ENCODE data around the gene MAP4. TPM values are rescaled to one million over a fixed set of nuclear protein-coding genes. Genes with fewer than 3 reads are reported as not detected.
A peak's percentile ranks its signal among the peaks of the same experiment; 100 is the strongest.

Gene MAP4
- total RNA-seq, 2 experiments from 2014 or later, result 101 to 103 TPM

DNA sequence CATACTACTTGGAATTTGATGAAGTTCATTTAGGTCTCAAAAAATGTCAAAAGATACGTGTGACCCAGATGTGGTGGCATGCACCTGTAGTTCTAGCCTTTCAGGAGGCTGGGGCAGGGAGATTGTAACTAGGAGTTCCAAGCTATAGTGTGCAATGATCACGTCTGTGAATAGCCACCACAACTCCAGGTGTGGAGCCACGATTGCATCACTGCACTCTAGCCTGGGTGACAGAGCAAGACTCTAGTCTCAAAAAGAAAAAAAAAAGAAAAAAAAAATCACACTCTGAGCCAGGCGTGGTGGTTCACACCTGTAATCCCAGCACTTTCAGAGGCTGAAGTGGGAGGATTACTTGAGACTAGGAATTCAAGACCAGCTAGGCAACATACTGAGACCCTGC is 14.2 kb downstream of the MAP4 start:
- TF ChIP-seq, protein P1, sequence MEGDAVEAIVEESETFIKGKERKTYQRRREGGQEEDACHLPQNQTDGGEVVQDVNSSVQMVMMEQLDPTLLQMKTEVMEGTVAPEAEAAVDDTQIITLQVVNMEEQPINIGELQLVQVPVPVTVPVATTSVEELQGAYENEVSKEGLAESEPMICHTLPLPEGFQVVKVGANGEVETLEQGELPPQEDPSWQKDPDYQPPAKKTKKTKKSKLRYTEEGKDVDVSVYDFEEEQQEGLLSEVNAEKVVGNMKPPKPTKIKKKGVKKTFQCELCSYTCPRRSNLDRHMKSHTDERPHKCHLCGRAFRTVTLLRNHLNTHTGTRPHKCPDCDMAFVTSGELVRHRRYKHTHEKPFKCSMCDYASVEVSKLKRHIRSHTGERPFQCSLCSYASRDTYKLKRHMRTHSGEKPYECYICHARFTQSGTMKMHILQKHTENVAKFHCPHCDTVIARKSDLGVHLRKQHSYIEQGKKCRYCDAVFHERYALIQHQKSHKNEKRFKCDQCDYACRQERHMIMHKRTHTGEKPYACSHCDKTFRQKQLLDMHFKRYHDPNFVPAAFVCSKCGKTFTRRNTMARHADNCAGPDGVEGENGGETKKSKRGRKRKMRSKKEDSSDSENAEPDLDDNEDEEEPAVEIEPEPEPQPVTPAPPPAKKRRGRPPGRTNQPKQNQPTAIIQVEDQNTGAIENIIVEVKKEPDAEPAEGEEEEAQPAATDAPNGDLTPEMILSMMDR (IDR thresholded peaks at IDR 0.05), result no peak
- intact Hi-C loops (cut with micrococcal nuclease), result no loop called here
- H3K4me3 Mint-ChIP-seq, result no peak overlapping the region
- ATAC-seq (no peak), DNase-seq (peak; percentile 11)
- no peaks in the 10 kb centered on the region for H3K9me3 Mint-ChIP-seq
- ChIA-PET POLR2A (interaction anchor here (0.7 to 1.1 kb wide), 2 partner anchors 21 to 120 kb away, joined by 3 read pairs; no protein-coding TSS in a partner anchor), CTCF (interaction anchor here (1.4 to 6.6 kb wide), 2 partner anchors 12 to 17 kb away, joined by 4 to 27 read pairs; no protein-coding TSS in a partner anchor)
- no peaks in the 10 kb centered on the region for H3K27me3 Mint-ChIP-seq
- no peaks in the 10 kb centered on the region for H3K4me1 Mint-ChIP-seq (ENCODE audit: low read depth)
- no peak overlapping the region for H3K27ac Mint-ChIP-seq
- peaks cover 1% of the 10 kb centered on the region for H3K36me3 Mint-ChIP-seq (ENCODE audit: low read depth)

DNA sequence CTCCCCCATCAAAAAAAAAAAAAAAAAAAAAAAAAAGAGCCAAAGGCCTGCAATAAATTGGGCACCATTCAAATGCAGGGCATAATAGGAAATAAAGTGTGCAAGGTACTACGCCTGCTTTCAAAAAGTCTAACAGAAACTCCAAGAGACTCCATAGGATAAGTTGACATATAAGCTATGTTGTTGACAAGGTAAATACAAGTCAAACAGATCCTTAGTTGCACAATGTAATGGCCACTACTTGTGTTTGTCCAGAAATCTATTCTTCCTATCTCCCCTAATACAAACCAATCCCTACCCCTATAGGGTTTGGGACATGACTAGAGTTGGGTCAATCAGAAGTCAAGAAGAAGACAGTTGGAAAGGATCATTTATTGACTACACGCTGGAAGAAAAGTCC is 16.0 kb downstream of the MAP4 start:
- no peak for DNase-seq
- ATAC-seq, result no peak
- Mint-ChIP-seq H3K4me3 (no peak overlapping the region), H3K4me1 (ENCODE audit: low read depth) (peaks cover 6% of the 10 kb centered on the region), H3K36me3 (ENCODE audit: low read depth) (peaks cover 5% of the 10 kb centered on the region), H3K9me3 (no peaks in the 10 kb centered on the region), H3K27me3 (no peaks in the 10 kb centered on the region), H3K27ac (no peak overlapping the region)
- ChIA-PET POLR2A (no interaction called here), CTCF (interaction anchor here (2.1 to 6.6 kb wide), 2 partner anchors 10 to 11 kb away, joined by 7 to 27 read pairs; no protein-coding TSS in a partner anchor)
- intact Hi-C loops (cut with micrococcal nuclease), result no loop called here
- TF ChIP-seq, protein P1 (IDR thresholded peaks at IDR 0.05), result no peak

GRCh38 chr3:47996440-47996839 is 19.8 kb downstream of the MAP4 start:
- TF ChIP-seq, protein P1 (IDR thresholded peaks at IDR 0.05), result no peak
- intact Hi-C loops (cut with micrococcal nuclease), result loop anchor here (10.0 kb wide), 2 partner anchors 132 to 158 kb away; no protein-coding TSS in a partner anchor
- Mint-ChIP-seq H3K9me3 (no peaks in the 10 kb centered on the region), H3K27me3 (no peaks in the 10 kb centered on the region), H3K4me1 (ENCODE audit: low read depth) (peaks cover 6% of the 10 kb centered on the region), H3K4me3 (no peak overlapping the region), H3K36me3 (ENCODE audit: low read depth) (peaks cover 5% of the 10 kb centered on the region), H3K27ac (no peak overlapping the region)
- ChIA-PET POLR2A (interaction anchor here (0.6 to 0.9 kb wide), 2 partner anchors 170 to 408 kb away, joined by 3 to 4 read pairs; no protein-coding TSS in a partner anchor), CTCF (interaction anchor here (0.9 kb wide), 1 partner anchor 155 kb away, joined by 3 read pairs; no protein-coding TSS in a partner anchor)
- no peak for ATAC-seq
- DNase-seq, result no peak

GRCh38 chr3:47994180-47994579 is 22.0 kb downstream of the MAP4 start:
- H3K27ac Mint-ChIP-seq, result no peak overlapping the region
- no peaks in the 10 kb centered on the region for H3K27me3 Mint-ChIP-seq
- intact Hi-C loops (cut with micrococcal nuclease), result loop anchor here (10.0 kb wide), 2 partner anchors 129 to 161 kb away; no protein-coding TSS in a partner anchor
- no peak overlapping the region for H3K4me3 Mint-ChIP-seq
- no peak for ATAC-seq
- no peak for DNase-seq
- H3K4me1 Mint-ChIP-seq (ENCODE audit: low read depth), result peaks cover 9% of the 10 kb centered on the region
- no peaks in the 10 kb centered on the region for H3K9me3 Mint-ChIP-seq
- peaks cover 5% of the 10 kb centered on the region for H3K36me3 Mint-ChIP-seq (ENCODE audit: low read depth)
- CTCF ChIA-PET, result no interaction called here
- TF ChIP-seq, protein P1 (IDR thresholded peaks at IDR 0.05), result no peak
- POLR2A ChIA-PET, result interaction anchor here (0.5 kb wide), 1 partner anchor 53 kb away, joined by 3 read pairs; no protein-coding TSS in a partner anchor

- ChIA-PET POLR2A (no interaction called here), CTCF (interaction anchor here (1.4 to 1.8 kb wide), 2 partner anchors 12 to 166 kb away, joined by 3 to 6 read pairs; no protein-coding TSS in a partner anchor)
- no peak overlapping the region for H3K4me3 Mint-ChIP-seq
- DNase-seq (no peak), ATAC-seq (no peak)
- intact Hi-C loops (cut with micrococcal nuclease), result loop anchor here (10.0 kb wide), 2 partner anchors 127 to 163 kb away; no protein-coding TSS in a partner anchor
- peaks cover 5% of the 10 kb centered on the region for H3K36me3 Mint-ChIP-seq (ENCODE audit: low read depth)
- H3K9me3 Mint-ChIP-seq, result no peaks in the 10 kb centered on the region
- TF ChIP-seq, protein P1 (IDR thresholded peaks at IDR 0.05), result no peak
- no peaks in the 10 kb centered on the region for H3K27me3 Mint-ChIP-seq
- H3K27ac Mint-ChIP-seq, result no peak overlapping the region
- H3K4me1 Mint-ChIP-seq (ENCODE audit: low read depth), result peaks cover 4% of the 10 kb centered on the region
These were observed 24.9 kb downstream of the MAP4 start for GRCh38 chr3:47991341-47991740.

Measured in activated CD8-positive, alpha-beta T cell treated with anti-CD3 and anti-CD28 coated beads for 36 hours (primary cell).